Measurements from ENCODE around the gene ELOB.

Gene ELOB

GRCh38 chr16:2783581-2784357 lies 6.7 kb upstream of the ELOB start:
- no peak for DNase-seq (ENCODE audit: low read depth, low spot score)

GRCh38 chr16:2782583-2783351 lies 5.7 kb upstream of the ELOB start:
- DNase-seq (ENCODE audit: low read depth, low spot score), result no peak

GRCh38 chr16:2779978-2780898 lies 3.2 kb upstream of the ELOB start:
- DNase-seq (ENCODE audit: low read depth, low spot score), result no peak

- DNase-seq (ENCODE audit: low read depth, low spot score), result no peak
Observed at GRCh38 chr16:2779151-2779920, 2.3 kb upstream of the ELOB start.

GRCh38 chr16:2778630-2778958 lies 1.5 kb upstream of the ELOB start:
- DNase-seq (ENCODE audit: low read depth, low spot score), result no peak

GRCh38 chr16:2777903-2778629 lies 986 bp upstream of the ELOB start:
- DNase-seq (ENCODE audit: low read depth, low spot score), result peak; percentile 61

GRCh38 chr16:2776500-2777139 lies 460 bp downstream of the ELOB start:
- no peak for DNase-seq (ENCODE audit: low read depth, low spot score)

GRCh38 chr16:2775765-2776499 lies 1.1 kb downstream of the ELOB start:
- DNase-seq (ENCODE audit: low read depth, low spot score), result no peak

GRCh38 chr16:2775131-2775716 lies 1.9 kb downstream of the ELOB start:
- DNase-seq (ENCODE audit: low read depth, low spot score), result no peak

- DNase-seq (ENCODE audit: low read depth, low spot score), result no peak
Observed at GRCh38 chr16:2774161-2774891, 2.8 kb downstream of the ELOB start.

- DNase-seq (ENCODE audit: low read depth, low spot score), result no peak
Observed at GRCh38 chr16:2773188-2773968, 3.7 kb downstream of the ELOB start.

- DNase-seq (ENCODE audit: low read depth, low spot score), result no peak
Observed at GRCh38 chr16:2771496-2772402, 5.3 kb downstream of the ELOB start.

GRCh38 chr16:2770057-2770951 lies 6.8 kb downstream of the ELOB start:
- no peak for DNase-seq (ENCODE audit: low read depth, low spot score)

GRCh38 chr16:2769675-2770056 lies 7.4 kb downstream of the ELOB start:
- DNase-seq (ENCODE audit: low read depth, low spot score), result no peak

- no peak for DNase-seq (ENCODE audit: low read depth, low spot score)
Observed at GRCh38 chr16:2769100-2769529, 8.0 kb downstream of the ELOB start.

Measured in ELF-1 (cell line).